ENCODE data around the gene FBN2.

FBN2 gene

DNA sequence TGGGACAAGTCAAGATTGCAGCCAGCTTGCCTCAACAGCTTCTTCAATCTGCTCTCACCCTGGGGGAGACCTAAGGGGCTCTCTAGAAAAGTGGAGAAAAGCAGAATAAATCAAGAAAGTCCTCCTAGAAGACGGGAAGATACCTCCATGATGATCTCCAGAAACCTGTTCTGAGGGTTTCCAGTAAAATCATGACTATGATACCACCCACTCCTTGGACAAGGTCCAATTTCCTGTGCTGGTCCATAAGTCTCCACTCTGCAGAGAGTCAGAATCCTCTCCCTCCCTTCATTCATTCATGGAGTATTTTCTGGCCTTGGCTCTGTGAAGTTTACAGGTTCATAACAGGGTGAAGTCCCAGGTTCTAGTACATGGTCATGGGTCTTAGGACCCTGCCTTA is 285.8 kb downstream of the FBN2 start:
- DNase-seq (ENCODE audit: low read depth) = no peak

DNA sequence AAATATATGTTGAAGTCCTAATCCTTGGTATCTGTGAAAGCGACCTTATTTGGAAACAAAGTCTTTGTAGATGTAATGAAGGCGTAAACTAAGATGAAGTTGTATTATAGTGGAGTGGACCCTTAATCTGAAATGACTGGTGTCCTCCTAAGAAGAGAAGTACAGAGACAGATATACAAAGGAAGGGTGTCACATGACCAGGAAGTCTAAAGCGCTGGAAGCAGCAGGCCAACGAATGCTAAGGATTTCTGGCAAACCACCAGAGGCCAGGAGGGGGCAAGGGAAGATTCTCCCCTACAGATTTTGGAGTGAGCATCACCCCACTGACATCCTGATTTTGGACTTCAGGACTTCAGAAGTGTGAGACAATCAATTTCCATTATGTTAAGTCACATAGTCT is 292.1 kb downstream of the FBN2 start:
- DNase-seq (ENCODE audit: low read depth) = no peak

DNA sequence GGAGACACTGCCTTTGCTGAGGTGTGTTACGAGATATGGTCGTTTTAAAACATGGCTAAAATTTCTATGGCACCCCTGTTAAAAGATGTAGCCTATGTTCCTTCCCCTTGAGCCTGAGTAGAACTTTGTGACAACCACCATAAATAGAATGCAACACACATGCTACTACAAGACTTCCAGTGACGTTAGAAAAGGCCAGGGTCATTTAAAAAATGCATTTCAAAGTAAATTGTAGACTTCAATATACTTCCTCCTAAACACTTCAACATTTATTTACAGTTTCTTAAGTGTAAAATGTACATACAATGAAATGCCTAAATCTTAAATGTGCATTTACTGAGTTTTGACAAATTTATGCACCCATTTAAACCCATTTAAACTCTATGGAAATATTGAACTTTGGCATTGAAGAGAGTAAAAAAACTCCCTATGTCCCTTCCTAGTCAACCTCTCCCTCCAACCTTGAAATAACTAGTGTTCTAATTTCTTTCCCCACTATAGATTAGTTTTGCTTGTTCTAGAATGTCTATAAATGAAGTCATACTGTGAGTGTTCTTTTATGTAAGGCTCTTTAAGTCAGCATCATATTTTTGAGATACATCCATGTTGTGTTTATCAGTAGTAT is 294.0 kb downstream of the FBN2 start:
- no peak for DNase-seq (ENCODE audit: low read depth)

DNA sequence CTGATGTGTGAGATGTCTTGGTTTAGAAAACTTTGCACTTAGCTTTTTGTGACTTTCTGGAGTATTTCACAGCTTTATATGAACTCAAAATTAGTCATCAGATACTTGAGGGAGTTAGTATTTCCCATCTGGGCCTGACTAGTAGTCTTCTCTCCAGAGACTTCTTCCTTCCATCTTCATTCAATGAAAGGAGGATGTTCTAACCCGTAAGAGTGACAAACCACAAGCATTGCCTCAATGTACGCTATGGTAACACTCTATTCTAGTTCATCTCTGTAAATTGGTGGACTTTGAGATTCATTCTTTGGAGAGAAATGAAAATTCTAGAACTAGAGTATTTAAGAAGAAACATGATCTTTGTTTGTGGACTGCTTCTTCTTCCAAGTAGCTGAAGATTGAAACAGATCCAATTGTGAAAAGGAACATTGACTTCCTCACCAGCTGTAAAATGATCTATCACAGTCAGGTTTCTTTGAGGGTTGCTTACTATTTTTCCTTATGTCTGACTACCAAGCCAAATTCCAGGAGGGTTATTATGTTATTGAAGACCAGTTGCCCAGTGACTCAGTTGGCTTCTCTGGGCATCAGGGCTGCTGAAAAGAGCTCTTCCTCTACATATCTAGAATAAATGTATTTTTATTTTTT is 296.9 kb downstream of the FBN2 start:
- DNase-seq (ENCODE audit: low read depth) = no peak

GRCh38 chr5:128237546-128237945 is 300.5 kb downstream of the FBN2 start:
- DNase-seq (ENCODE audit: low read depth) = no peak

GRCh38 chr5:128237000-128237399 is 301.0 kb downstream of the FBN2 start:
- DNase-seq (ENCODE audit: low read depth) = no peak

DNA sequence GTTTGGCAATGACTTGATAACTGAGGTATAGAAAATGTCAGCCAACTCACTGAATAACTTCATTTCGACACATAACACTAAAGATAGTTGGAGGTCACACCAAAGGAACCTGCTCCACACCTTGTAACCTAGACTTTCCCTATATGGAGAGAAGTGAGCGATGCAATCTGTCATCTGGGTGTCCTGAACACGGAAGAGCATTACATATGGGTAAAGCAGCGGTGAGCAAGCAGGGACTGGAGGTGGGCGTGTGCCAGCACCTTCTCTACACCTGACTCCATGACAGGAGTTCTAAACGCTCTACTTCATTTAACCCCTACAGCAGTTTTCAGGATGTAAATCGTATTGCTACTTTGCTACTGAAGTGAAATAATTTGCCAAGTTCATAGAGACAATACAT is 301.7 kb downstream of the FBN2 start:
- no peak for DNase-seq (ENCODE audit: low read depth)

DNA sequence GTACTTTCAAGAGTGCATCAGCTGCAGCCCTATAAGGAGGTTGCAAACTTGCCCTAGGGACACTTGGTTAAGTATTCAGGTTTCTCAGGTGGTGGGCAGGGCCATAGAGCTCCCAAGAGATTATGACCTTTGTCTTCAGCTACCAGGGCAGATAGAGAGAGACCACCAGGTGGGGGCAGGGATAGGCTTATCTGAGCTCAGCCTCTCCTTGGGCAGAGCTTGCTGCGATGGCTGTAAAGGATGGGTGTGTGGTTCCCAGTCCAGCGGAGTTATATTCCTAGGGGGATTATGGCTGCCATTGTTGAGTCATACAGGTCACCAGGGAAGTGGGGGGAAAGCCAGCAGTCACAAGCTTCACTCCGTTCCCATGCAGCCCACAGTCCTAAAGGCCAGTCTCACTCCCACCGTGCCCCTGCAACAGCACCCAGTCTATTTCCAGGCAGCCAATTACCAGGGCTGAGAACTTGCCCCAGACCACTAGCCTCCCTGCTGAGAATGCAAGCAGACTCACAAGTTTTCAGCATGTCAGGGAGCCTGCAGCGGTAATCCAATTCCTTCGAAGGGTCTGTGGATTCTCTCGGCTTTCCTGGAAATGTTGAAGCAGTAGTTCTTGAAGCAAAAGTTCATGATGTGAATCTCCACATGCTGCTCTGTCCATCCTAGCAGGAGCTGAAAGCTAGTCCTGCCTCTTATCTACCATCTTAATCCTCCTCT is 303.0 kb downstream of the FBN2 start:
- DNase-seq (ENCODE audit: low read depth) = no peak

DNA sequence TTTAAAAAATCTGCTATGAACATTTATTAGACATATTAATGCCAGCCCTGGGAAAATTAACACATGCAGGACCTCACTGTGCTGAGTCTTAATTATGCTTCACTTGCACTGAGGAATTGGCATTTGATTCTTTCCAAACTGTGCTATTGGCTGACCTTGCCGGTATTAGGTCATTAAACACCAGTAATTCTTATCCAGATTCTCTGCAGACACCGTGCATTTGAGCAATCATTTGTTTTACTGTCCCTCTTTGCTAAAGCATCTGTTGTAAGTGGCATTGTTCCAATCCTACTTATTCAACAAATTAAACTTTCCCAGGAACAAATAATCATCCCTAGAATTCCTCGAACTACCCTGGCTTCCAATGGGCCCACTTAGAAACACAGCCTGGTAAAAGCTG is 309.5 kb downstream of the FBN2 start:
- no peak for DNase-seq (ENCODE audit: low read depth)

DNA sequence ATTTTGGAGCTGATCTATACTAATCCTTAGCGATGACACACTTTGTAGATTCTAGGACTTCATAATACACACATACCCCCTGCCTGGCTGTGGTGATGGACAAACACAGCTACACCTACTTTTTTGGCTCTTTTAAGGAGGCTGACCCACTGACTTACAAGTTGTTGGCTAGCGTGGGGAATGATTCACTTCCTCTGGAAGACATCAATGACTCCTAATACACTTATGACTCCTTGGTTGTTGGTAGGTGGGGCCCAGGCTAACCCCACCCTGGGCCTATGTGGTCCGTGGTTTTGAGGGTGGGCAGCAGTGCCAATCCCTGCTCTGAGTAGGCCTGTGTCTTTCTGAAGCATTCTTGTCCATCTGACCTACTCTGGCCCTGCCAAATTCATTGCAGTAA is 310.0 kb downstream of the FBN2 start:
- no peak for DNase-seq (ENCODE audit: low read depth)

GRCh38 chr5:128225245-128226030 is 312.6 kb downstream of the FBN2 start:
- DNase-seq (ENCODE audit: low read depth) = no peak

- DNase-seq (ENCODE audit: low read depth) = no peak
Observed at GRCh38 chr5:128224336-128224735, 313.7 kb downstream of the FBN2 start.

- no peak for DNase-seq (ENCODE audit: low read depth)
Observed at GRCh38 chr5:128220841-128221240, 317.2 kb downstream of the FBN2 start.

DNA sequence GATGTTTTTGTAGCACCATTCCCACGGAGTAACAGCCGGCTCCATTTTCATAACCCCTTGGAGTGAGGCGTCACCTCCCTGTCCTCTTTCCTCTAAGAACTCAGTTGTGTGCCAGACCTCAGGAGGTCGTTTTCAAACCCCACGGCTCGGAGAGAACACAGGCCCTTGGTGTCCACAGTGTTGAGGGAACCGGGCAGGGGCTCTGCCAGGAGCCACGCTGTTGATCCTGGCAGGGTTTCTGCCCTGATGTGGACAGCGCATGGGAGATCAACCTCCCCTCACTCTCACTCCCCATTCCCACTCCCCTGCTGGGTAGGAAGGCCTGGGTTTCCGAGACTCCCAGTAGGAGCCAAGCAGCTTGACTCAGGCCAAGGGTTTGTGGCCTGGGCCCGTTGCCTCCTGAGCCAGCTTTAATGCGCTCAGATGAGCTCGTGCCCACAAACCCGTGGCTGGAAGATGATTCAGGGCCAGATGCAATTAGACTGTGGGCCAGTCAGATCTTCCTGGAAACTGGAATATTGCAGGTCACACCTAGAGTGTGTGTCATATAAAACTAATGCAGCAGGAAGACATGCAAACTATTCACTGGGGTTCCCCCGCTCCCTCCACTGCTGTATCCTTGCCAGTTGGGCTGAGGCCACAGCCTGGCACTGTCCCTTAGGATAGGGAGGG is 321.0 kb downstream of the FBN2 start:
- no peak for DNase-seq (ENCODE audit: low read depth)

DNA sequence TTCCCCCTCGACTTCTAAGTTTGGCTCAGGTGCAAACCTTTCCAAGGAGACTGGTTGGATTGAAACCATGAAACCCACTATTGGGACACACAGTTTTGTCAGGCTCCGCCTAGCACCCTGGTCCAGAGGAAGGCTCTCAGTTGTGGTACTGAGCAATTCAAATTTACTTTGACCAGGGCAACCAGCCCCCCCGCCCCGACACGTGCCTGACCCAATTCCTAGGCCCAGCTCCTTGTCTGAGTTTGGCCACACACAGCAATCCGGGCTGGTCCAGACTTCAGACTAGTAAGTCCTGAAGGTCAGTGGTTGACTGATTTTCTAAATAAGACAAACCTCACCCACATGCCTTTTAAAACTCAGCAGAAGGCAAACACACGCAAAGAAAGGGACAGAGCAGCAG is 321.8 kb downstream of the FBN2 start:
- DNase-seq (ENCODE audit: low read depth) = no peak

GRCh38 chr5:128213833-128214232 is 324.2 kb downstream of the FBN2 start:
- no peak for DNase-seq (ENCODE audit: low read depth)

GRCh38 chr5:128213340-128213739 is 324.7 kb downstream of the FBN2 start:
- DNase-seq (ENCODE audit: low read depth) = no peak

DNA sequence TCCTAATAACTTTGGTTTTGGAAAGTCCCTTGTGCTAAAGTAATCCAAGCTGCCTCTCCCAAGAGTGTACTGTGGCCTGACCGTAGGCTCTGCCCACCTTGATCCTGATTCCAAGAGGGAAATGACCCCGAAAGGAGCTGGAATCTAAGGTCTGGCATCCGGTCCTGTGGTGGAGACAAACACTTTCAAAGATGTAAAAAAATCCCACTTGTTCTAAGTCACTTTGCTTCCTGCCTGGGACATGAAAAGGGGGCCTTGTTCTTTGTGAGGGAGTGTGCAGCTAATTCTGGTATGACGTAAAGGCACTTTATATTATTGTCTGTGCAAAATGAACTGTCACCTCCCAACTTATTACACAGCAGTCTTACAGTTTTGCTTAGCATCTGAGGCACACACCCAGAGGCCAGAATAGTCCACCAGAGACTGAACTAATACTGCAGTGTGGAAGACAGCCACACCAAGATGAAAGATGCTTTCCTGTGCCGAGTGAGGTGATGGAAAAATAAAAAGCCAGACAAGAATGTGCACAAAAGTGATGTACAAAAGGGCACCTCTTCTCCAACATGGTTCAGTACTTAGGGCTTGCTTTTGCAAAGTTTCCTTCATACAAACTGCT is 325.7 kb downstream of the FBN2 start:
- no peak for DNase-seq (ENCODE audit: low read depth)

DNA sequence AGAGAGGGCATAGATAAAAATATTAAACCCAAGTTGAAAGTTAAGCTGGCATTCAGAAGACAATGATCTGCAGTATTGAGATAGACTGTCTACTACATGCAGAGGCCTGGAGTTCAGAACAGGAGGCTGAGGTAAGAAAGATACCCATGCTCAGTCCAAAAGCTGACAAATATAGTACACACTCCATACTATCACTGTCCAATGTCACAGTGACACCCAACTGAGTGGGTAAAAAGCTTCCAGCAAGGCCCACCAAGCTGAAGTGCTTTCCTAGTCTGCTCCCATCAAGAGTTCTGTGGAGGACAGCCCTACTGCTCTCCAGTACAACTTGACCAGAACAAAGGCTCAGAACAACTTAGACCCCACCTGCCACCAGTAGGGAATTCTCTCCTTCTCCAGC is 329.6 kb downstream of the FBN2 start:
- no peak for DNase-seq (ENCODE audit: low read depth)
